CD1c-positive myeloid dendritic cell (primary cell): ENCODE results near the gene MDFI.

Experiments used
- DNase-seq: peaks from one replicate; pipeline ENCODE4 v3.0.0-alpha.2; 2016; ENCODE audit errors: extremely low spot score

MDFI gene

DNA sequence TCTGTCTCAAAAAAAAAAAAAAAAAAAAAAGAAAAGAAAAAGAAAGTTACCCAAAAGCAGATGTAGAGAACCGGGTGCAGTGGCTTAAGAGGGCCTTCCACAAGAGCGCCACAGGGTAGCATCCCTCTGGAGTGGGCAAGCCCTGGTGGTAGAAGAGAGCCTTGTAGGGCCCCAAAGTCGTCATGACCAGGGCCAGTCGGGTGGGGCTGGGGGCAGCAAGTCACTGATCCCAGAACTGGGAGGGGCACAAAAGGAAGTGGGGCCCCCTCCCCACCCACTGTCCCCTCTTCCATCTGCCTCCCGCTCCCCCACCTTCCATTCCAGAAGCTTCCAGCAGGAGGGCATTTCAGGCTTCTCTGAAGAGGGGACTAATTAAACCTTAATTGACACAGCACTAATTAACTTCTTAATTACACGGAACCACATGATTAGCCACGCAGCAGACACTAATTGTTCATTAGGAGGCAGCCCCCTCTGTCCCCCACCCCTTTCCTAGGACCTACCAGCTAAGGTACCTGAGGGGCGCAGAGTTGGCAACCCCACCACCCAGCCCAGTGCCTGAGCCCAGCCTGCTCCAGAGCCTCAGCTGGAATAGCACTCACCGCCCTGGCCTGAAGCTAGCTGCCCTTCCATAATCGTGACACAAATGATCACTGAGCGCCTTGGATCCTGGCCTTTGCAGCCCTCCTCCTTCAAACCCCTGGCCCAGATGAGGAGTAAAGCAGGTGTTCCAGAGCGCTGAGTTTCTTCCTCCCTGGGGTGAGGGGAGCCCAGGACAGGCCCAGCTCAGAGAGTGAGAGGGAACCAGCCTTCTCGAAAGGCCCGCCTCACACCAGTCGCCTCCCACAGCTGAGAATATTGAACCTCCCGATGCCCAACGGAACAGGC lies 34.8 kb downstream of the MDFI start:
- DNase-seq, result no peak

DNA sequence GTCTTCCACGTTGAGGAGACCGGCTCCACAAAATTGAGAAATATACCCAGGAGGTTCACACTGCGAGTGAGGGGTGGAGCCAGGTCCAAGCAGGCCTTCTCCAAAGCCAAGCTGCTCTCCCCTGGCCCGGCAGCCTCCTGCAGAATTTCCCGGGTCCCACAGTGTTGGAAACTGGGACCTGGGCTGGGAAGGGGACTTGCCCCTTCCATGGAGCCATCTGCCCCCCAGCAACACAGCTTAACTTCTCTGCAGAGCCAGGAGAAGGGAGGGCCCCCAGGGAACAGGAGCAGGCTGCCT lies 35.4 kb downstream of the MDFI start:
- DNase-seq, result no peak

DNA sequence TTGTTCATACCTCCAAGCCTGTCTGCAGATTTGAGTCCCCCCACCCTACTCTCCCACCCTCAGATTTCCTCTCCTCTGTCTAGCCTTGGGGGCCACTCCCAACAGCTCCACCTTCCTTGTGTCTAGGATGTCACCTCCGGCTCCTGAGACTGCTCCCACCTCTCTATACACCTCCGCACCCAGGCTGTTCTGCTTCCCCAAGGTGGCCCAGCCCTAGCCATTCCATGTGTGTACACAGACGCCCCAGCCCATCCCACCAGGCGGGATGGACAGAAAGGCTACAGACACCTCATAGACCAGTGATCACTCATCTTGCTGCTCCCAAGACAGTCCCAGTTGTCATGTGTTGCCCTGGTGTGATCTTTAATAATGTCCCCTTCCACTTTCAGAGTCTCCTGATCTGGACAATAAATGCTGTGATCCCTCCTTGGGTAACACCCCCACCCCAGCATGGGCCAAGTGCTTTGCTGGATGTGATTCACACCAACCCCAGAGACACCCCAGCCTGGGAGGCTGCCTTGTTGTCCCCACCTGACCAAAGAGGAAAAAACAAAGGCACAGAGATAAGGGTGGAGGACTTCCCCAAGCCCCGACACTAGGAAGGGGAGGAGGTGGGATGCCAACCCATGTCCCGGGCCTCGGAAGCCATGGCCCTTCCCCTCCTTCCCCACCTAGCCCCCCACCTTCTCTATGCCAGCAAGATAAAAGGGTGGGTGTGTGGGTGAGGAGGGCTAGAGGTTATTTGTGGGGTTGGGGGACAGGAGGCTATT lies 36.1 kb downstream of the MDFI start:
- DNase-seq, result no peak

DNA sequence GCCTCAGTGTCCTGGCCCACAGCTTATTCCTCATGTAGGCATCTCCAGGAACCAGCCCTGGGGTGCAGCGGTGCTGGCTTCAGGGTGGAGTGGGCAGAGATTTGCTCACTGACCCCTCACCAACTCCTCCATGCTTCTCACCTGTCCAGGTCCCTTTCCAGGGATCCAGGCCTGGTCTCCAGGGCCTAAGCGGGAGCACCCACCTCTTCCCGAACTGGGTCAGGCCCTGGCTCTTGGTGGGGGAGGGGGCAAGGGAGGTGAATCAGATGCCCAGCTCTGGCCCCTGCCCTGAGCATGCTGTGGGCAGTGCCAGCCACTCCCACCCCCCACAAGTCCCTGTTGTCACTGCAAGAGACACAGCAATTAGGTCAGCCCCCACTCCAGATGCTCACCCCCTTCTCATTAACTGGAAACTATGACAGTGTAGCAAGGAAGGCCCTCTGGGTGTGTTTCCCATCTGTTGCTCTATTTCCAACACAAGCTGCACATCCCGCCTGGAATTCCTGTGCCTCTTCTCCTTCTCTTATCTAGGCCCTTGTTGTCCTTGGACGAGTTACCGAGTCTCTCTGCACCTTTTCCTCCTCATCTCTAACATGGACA lies 37.0 kb downstream of the MDFI start:
- DNase-seq, result no peak

DNA sequence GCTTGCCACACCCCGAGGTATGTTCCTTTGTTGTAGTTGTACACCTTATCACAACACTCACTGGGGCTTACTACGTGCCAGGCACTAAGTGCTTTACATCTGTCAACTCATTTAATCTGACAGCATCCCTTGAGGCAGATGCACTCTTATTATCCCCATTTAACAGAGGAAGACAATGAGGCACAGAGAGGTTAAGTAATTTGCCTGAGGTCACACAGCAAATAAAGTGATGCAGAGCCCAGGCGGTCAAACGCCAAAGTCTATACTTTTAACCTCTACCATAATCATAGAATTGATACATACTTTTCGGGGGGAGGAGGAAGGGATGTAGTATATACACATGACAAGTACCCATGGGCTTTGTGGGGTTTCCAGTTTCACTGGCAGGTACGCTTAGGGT lies 37.7 kb downstream of the MDFI start:
- DNase-seq, result no peak

DNA sequence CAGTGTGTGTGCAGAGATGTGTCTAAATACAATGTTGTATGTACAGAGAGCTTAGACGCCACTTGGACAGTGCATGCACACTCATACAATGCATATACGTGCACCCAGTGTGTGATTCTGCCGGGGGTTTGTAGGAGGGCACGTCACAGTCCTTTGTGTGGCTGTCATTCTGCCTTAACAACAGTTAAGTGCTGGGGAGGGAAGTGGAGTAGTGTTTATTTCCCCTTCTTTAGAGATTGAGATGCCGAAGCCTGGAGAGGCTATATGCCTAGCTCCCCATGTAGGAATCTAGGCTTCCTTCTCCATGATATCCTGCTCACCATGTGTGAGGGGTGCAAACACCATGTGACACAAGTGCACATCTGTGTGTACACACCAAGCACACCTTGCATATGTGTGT lies 38.2 kb downstream of the MDFI start:
- DNase-seq, result peak; percentile 52

DNA sequence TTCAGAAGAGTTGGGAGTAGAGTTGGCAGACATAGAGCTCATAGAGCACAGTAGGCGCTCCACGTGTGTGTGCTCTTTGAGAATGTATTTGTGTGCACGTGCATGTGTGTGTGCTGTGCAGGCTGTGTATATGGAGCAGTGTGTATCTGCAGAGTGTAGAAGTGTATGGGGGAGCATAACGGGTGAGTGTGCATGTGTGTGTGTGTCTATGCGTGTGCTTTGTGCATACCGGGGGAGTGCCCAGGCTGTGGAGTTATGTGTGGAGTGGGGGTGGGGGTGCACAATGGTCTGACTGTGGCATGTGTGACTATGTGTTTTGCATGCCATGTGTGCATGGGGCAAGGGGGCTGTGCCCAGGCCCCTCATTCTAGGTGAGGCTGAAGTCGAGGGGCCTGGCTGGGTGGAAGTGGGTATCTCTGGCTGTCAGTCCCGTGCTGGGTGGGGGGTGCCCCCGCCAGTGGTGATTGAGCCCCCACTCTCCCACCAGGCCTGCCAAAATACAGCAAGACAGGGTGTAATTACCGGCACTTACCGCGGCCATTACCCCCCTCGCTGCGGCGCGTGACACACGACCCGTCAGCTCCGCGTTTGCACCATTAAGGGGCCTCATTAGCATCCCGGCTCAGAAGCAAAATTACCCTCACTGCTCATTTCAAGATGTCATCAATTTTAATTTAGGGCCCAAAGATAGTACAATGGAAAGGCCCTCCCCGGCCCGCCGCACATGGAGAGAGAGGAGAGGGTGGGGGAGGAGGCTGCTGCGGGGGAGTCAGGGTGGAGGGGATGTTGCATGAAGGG lies 39.1 kb downstream of the MDFI start:
- no peak for DNase-seq

DNA sequence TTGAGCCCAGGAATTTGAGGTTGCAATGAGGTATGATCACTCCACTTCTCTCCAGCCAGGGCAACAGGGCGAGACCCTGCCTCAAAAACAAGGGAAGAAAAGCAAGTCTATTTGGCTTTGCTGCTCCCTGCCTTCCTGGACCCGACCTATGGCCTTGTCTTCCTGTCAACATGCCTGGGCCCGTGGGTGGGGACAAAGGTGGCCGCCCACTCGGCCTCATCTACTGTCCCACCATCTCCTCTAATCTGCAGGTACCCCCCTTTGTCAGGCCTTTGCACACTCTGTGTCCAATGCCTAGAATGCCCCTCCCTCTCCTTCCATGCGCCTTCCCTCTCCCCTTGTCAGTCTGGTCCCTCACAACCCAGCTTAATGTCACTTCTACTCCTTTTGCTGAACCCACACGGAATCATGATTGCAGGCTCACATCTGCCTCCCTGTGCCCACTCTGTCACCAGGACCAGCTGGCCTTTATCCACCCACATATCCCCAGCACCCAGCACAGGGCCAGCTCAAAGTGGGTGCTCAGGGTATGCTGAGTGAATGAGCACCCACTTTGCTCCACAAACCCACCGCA lies 40.3 kb downstream of the MDFI start:
- DNase-seq, result no peak

DNA sequence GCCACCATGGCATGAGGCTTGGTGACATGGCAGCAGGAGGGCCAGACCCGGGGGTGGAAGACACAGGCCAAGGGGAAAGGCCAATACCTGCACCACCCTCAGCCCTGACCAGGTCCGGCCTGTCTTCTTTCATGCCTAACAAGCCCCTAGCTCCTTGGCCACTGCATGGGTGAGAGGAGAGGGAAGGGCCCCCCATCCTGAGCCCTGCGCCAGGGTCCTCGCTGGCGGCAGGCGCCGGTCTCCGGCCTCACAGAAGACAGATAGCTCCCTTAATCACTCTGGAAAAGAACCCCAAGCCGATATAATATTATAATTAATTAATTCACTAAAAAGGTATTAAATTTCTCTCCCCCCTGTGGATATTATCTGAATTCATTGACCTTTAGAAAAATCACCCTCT lies 41.4 kb downstream of the MDFI start:
- no peak for DNase-seq

DNA sequence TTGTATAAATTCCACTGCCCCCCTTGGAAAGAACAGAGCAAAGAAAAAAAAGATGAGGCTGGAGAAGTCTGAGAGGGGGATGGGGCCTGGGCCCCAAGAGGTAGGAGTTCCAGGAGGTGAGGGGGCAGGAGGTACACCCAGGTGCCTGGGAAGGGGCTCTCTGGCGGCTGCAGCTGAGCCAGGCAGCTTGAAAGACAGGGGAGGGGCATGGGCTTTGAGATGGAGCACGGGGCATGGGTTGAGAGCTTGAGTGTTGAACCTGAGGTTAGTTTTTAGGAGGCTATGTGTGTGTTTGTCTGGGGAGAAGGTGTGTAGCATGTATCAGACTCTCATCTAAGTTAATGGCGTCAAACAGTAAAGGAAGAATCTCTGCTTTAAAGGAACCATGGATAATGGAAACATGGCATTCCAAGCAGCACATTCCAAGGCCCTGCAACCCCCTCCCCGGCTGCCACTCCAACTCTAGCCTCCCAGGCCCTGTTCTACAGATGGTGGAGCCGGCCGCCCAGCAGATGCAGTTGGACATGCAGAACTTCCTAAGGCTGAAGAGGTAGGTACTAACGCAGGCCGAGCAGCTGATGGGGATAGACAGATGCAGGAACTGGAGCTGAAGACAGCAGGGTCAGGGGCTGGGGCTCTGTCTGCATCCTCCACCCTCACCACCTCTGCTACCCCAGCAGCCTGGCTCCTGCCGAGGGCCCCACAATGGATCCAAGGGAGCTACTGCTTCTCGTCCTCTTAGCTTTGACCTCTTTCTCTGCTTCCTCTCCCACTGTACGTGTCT lies 42.1 kb downstream of the MDFI start:
- DNase-seq, result no peak

DNA sequence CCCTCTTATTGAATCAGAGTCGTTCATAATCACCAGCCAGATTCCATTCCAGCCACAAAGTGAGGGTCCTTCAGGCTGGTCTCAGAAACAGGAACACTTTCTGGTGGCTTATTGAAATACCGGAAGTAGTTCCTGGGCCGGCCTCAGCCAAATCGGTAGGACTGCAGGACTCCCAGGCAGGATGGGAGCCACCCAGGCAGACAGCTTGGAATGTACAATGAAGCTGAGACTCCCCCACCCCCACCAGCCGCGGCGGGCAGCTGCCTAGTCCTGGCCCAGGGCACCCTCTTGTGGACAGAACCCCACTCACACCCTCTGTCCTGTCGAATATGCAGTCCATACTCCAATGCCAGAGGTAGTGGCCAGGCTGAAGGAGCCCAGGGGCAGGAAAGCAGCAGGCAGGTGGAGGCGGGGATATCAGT lies 43.8 kb downstream of the MDFI start:
- DNase-seq, result peak; percentile 73

DNA sequence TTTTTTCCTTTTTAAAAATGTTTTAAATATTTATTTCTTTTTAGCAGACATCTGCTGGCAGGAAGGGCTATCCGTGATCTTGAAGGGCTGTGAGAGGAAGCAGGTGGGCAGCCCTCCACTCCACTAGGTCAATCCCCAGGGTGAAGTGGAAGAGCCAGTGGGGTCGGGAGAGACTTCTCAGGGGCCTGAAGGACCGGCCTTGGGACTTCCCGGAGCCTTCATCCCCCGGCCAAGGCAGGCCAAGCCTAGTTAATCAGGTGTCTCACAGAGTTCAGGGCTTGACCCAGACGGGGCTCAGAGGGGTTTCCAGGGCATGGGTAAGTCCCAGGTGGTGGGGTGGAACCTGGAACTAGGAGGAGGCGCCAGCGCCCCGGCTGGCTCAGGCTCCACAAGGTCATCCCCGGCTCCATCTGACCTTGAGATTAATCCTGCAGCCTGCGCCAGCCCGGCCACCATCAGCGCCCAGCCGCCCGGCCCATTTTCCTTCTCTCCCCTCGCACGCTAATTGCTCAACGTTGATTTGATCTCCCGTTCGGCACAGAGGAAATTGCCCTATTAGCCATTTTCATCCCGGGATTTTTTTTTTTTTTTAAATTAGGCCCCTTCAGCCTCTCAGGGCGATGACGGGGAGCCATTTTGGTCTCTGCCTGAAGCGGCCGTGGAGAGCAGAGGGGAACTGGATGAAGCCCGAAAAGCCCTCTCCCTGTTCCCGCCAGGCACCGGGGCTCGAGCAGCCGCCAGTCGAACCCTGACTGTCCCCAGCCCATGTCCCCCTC lies 44.4 kb downstream of the MDFI start:
- DNase-seq, result no peak

DNA sequence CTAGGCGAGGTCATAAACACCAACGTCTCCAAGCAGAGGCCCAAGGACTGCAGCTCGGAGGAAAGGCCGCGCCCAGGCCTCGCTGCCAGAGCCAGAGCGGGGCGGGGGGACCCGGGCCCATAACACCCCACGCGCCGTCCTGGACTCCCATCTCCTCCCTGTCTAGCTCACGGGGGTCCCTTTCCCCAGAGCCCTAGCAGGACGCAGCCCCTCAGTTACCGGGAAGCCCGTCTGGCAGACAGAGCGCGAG lies 44.9 kb downstream of the MDFI start:
- DNase-seq, result no peak

DNA sequence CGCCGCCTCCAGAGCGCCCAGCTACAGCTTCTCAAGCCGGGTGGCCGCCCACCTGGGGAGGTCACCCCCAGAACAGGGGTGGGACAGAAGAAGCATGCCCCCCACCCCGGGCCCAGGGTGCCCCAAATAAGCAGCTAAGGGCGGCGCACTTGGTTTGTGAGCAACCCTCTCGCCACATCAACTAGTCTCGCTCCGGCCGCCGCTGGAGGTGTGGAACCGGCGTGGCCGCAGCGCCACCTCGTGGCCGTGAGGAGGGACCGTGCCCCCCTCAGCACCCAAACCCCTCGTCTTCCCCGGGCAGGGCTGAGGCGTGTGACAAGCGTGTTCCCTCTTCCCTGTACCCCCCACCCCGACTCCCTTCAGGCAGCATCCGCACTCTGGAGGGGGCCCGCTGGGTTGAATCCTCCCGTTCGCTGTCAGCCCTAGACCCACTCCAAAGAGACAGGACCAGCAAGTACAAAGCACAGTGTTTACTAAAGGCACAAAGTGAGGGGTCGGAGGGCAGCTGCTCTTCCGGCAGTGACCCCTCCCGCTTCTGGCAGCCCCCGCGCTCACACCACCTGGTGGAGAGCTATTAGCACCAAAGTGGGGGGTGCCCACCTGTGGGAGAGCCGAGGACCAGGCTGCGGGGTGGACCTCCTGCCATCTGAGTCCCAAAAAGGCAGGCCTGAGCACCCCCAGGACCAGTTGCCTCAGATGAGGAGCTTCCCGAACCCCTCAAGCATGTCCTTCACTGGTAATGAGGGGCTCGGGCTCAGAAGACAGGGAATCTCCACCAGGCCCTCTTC lies 45.4 kb downstream of the MDFI start:
- peak; percentile 78 for DNase-seq

DNA sequence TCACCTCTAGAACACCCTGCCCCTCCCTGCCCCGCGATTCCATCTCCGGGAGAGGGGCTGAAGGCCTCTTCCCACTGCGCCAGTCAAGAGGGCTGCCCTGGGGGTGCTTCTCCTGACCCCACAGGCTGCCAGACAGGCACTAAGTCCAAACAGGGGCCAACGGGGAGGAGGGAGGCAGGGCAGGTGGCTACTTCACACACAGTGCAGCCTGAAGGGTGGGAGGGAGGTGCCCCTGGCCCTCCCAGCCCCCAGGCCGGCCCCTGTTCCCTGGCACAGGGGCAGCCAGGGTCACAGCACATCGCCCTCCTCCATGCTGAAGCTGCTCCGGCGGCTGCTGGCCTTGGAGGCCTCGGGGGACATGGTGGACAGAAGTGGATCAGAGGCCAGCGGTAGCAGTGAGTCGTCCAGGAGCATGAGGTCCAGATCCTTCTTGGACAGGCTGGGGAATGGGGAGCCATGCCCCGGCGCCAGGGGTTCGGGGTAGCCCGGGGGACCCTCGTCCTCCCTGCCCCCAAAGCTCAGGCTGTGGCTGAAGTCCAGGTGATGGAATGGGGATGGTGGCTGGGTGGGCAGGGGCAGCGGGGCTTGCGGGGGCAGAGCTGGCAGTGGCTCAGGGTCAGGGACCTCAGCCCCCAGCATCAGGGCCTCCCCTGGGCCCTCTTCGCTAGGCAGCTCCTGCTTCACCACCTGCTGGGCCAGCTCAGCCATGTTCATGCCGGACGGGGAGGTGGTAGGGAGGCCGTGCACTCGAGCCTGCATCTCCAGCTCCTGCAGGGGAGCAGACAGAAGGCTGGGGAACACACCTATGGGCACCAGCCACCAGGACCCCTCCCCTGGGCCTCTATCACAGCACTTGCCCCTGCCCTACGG lies 46.3 kb downstream of the MDFI start:
- no peak for DNase-seq

DNA sequence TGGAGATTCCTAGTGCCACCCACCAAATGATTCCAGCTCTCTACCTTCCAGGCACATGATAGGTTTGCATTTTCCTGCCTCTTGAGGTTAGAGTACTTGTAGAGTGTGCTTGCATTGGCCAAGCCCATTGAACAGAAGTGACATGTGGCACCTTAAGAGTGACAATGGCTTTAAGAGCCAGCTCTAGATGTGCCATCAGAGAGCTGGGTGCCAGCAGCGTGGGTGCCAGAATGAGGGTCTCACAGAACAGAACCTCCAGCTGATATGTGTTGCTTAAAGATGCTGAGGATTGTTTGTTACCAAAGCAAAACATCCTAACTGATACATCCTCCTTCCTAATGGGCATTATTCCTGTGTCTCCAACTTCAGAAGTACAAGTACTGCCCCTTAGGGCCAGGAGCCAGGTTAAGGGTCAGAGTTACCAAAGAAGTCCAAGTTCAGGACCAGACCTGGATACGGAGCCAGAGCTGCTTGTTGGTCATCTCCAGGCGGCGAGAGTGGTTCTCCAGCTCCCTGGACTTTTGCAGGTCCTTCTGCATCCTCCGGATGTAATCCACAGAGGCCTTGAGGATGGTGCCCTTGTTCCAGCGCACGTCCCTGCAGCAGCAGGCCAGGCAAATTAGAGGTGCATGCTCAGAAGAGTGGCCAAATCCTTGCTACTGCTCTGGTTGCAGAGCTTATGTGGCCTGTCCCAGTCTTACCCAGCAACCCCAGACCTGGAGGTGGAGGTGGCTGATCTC lies 47.5 kb downstream of the MDFI start:
- no peak for DNase-seq

DNA sequence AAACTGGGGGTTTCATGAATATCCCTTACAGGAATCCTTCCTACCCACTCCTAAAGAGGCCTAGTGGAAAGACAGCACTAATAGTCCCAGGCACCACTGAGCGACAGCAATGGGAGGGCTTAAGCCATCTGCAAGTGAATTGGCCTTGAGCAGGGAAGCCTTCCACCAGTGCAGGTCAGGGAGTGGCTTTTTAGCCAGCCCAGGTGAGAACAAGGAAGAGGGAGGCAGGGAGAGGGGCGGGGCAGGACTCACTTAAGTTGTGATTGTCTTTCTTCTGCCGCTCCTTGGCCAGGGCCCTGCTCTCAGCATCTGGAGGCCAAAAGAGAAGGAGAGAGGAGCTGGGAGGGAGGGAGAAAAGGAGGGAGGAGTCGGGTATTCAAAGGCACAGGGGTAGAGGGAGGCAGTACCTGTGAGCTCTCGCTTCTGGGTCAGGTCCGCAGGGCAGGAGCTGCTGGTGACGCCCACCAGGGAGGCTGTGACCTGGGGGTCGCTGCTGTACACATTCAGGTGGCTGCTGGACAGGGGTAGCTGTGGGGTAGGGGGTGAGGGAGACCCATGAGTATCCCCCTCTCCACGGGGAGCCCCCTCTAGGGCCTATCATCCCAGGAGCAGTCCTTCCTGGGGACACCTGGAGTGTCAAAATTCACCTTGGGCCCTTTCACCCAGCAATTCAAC lies 49.4 kb downstream of the MDFI start:
- no peak for DNase-seq
